AG04449 (cell line): ENCODE results near the gene SHISA5.

Experiments used
- CTCF ChIA-PET: fragments of 350-600 bp; formaldehyde crosslinking; extraction: SDS; loops from one replicate; lab custom pipeline; 2021; ENCODE audit warnings: antibody characterized with exemption; lab: Yijun Ruan, JAX
- POLR2A ChIA-PET: fragments of 400-600, 350-600 bp; formaldehyde crosslinking; extraction: SDS; loops from one replicate; lab custom pipeline; 2020; ENCODE audit warnings: antibody characterized with exemption, inconsistent platforms; lab: Yijun Ruan, JAX
- DNase-seq: peaks from one replicate; pipeline ENCODE4 v3.0.0-alpha.2; 2010; ENCODE audit warnings: low read depth, low spot score
- H3K4me3 ChIP-seq: 2 replicates; pipeline ENCODE4 v1.5.1; 2011; ENCODE audit warnings: low read depth, mild to moderate bottlenecking, control low read depth, low read length
- TF ChIP-seq, protein P1 (sequence below): IDR thresholded peaks from one replicate; pipeline ENCODE4 v1.5.1; 2011; ENCODE audit warnings: mild to moderate bottlenecking, moderate library complexity, low read length, control low read depth, inconsistent platforms; ENCODE audit not compliant: insufficient read depth; ENCODE audit errors: missing control alignments

SHISA5 gene

DNA sequence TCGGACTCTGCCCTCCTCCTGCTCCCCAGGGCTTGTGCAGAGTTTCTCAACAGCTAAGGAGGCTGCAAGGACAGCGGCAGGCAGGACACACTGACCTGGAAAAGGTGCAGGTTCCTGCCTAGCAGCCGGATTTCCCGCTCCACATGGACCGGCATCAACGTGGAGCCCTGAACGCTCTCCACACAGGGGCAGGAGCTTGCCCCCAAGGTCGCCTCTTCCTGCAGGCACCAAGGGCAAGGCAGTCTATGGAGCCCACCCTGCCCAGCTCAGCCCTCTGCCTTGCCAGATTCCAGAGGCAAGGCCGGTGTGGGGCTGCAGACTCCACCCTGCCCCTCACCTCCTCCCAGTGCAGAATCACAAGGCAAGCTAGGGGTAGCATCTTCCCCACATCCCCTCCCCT is 84.8 kb downstream of the SHISA5 start:
- no peak for DNase-seq
- CTCF ChIA-PET = interaction anchor here (1.0 to 6.6 kb wide), 3 partner anchors 13 to 17 kb away, joined by 4 to 46 read pairs (median 16); no protein-coding TSS in a partner anchor

DNA sequence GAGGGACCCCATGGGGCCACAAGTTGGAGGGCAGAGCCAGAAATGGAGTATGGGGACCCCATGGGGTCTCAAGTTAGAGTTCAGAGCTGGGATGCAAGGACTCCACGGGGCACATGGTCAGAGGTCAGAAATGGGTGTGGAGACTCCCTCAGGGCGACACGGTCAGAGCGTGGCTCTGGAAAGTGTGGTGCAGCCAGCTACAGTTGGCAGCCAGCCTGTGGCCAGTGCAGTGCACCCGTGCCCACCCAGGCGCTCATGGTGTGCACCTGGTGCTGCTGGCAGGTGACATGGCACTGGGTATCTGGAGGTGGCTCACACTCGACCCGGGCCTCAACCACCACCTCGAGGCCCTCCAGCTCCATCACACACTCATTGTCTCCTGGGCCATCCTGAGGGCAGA is 85.3 kb downstream of the SHISA5 start:
- TF ChIP-seq, protein P1, sequence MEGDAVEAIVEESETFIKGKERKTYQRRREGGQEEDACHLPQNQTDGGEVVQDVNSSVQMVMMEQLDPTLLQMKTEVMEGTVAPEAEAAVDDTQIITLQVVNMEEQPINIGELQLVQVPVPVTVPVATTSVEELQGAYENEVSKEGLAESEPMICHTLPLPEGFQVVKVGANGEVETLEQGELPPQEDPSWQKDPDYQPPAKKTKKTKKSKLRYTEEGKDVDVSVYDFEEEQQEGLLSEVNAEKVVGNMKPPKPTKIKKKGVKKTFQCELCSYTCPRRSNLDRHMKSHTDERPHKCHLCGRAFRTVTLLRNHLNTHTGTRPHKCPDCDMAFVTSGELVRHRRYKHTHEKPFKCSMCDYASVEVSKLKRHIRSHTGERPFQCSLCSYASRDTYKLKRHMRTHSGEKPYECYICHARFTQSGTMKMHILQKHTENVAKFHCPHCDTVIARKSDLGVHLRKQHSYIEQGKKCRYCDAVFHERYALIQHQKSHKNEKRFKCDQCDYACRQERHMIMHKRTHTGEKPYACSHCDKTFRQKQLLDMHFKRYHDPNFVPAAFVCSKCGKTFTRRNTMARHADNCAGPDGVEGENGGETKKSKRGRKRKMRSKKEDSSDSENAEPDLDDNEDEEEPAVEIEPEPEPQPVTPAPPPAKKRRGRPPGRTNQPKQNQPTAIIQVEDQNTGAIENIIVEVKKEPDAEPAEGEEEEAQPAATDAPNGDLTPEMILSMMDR = no peak
- H3K4me3 ChIP-seq = no peak overlapping the region
- ChIA-PET POLR2A (interaction anchor here (0.6 kb wide), 2 partner anchors 8 to 62 kb away, joined by 3 read pairs; no protein-coding TSS in a partner anchor), CTCF (interaction anchor here (1.0 to 6.6 kb wide), 3 partner anchors 14 to 18 kb away, joined by 4 to 46 read pairs (median 16); no protein-coding TSS in a partner anchor)
- no peak for DNase-seq

More for the DNA sequence above, 84.8 kb downstream of the SHISA5 start:
- TF ChIP-seq, protein P1 = no peak
- no peak overlapping the region for H3K4me3 ChIP-seq
- POLR2A ChIA-PET = no interaction called here

DNA sequence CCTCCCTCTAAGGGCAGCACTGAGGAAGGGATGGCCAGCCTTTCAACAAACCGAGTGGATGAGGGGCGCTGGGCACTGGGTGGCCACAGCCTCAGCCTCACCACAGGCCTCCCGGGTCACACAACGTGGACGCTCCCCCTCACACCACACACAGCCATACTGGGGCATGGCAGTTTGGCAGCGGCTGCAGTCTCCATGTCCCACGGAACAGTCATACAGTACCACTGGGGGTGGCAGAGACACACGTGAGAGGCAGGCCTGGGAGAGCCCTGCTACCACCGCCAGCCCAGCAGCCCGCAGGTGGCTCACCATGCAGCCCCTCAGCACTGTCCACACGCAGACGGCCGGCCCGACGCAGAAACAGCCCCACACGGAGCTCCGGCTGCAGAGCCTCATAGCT is 85.8 kb downstream of the SHISA5 start:
- POLR2A ChIA-PET = interaction anchor here (0.6 kb wide), 2 partner anchors 8 to 61 kb away, joined by 3 read pairs; no protein-coding TSS in a partner anchor

More for the DNA sequence above, 85.8 kb downstream of the SHISA5 start:
- no peak overlapping the region for H3K4me3 ChIP-seq
- TF ChIP-seq, protein P1 = no peak
- CTCF ChIA-PET = interaction anchor here (2.4 to 6.6 kb wide), 2 partner anchors 16 to 18 kb away, joined by 16 to 46 read pairs; no protein-coding TSS in a partner anchor
- DNase-seq = no peak
